Occipital lobe (tissue), 2 donors: Measurements from ENCODE around the gene BCORL1. TPM values are rescaled to one million over a fixed set of nuclear protein-coding genes. Genes with fewer than 3 reads are reported as not detected.

Experiments used
- DNase-seq: peaks from one replicate; lab custom pipeline; 2025; lab: John Stamatoyannopoulos, UW
- total RNA-seq: library from RNA; depleted of rRNA; stranded (reverse); fragments of >200 nt; gene quantifications from one replicate; pipeline ENCODE4 v1.2.3, GENCODE V29; 2014

The BCORL1 gene
- total RNA-seq, 1 donor from 2014 or later: 3.7 TPM

- DNase-seq: no peak
Measured at GRCh38 chrX:129965166-129965565, 17.3 kb upstream of the BCORL1 start.

DNA sequence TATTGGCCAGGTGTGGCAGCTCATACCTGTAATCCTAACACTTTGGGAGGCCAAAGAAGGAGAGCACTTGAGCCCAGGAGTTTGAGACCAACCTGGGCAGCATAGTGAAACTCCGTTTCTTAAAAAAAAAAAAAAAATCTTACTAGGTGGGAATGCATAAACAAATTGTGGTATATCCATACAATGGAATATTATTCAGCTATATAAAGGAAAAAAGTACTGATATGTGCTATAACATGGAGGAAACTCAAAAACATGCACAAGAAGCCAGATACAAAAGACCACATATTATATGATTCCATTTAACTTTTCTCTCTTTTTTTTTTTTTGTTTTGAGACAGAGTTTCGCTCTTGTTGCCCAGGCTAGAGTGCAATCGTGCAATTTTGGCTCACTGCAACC, 13.5 kb upstream of the BCORL1 start:
- no peak for DNase-seq

DNA sequence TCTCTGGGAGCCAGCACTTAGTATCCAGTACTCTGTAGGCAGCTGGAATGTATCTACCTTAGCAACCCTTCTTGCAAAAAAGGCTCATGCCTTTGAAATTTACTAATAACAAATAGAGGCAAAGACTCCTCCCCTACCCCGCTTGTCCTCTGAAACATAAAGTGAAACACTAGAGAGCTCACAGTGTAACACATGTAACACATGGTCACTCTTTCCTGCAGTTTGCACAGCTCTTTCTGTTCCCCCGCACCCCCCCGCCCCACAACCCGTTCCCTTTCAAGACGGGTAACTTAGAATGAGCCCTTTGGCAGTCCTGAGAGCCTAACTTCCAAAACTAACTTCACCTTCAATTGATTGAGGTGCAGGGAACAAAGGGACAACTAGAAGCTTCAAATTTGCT, 6.0 kb upstream of the BCORL1 start:
- no peak for DNase-seq

DNA sequence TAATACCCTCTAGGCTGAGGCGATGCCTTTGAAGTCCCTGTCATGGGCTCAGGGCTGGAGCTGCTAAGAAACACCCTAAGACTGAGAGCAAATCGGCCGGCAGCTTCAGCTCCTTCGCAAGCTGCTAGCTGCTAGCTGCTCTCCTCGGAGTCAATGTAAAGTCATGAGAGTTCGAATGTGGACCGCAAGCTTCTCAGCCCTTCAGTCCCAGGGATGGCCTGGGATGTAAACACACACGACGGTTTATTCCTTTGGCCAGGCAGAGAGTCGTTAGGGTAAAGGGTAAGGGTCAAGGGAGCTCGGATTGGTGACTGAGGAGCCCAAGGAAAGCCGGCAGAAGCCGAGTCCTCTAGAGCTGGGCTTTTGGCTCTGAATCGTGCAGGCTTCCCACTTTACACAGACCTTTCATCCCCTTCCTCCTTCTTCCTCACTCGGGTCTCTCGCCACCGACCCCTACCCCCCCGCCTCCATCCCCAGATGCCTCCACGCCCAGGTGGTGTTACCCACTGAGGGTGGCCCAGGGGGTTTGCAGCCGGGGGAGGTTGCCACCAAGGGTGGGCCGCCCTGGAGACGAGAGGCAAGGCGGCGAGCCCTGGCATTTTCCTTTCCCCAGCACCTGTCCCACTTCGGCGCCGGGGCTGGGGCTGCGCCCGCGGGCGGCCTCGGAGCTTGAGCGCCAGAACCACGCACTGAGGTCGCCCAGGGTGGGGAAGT, 3.1 kb upstream of the BCORL1 start:
- no peak for DNase-seq

DNA sequence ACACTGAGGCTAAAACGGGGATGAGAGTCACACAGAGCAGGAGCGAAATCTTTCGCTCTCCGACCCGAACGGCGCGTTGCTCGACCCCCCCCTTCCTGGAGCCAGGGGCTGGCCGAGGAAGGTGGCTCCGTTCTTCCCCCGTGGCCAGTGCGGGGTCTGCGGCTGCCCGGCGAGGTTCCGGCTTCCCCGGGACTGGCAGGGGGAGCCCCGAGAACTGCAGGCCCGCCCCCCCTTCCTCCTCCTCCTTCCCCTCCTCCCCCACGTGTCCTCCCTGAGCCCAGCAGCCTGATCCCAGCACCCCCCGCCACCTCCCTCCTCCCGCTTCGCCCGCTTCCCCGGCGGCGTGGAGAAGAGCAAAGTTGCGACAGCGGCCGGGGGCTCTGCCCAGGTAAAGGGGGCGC, 2.4 kb upstream of the BCORL1 start:
- no peak for DNase-seq

GRCh38 chrX:129980540-129981199, 1.8 kb upstream of the BCORL1 start:
- peak; percentile 3 for DNase-seq

DNA sequence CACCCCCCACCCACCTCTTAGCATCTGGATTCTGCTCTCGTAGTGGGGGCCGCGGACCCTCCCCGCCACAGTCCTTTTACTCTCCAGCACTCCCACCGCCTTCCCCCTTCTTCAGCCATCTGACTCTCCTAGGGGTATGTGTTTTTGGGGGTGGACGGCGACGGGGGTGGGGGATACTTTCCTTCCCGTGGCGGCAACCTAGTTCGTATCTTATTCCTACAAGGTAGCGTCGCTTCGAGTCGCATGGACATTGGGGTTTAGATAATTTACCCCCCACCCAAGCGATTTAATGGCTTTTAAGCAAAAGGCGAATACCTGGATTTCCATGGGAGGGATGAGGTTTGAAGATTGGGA, 1.3 kb upstream of the BCORL1 start:
- DNase-seq: no peak

DNA sequence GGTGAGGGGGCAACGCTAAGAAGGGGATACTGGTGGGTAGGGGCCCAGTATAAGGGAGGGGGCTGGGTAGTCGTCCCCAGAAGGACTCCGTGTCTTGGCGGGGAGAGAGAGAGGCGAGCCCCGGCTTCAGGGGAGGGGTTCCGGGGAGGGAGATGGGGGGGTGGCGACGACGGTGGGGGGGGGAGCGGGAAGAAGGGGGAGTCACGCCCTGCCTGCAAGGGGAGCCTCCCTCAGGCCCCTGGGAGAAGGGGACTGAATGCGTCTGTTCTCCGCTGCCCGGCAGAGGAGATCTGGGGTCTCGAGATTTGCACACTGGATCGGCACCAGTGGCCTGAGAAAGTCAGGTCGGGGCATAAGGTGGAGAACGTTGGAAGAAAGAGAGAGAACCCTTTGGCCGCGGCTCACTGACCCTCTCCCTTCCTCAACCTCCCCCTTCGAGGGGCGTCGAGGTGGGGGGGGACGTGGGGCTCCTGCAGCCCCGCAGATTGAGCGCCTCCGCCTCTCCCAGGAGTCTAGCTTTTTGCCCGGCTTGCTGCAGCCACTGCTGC, 609 bp upstream of the BCORL1 start:
- DNase-seq: no peak

DNA sequence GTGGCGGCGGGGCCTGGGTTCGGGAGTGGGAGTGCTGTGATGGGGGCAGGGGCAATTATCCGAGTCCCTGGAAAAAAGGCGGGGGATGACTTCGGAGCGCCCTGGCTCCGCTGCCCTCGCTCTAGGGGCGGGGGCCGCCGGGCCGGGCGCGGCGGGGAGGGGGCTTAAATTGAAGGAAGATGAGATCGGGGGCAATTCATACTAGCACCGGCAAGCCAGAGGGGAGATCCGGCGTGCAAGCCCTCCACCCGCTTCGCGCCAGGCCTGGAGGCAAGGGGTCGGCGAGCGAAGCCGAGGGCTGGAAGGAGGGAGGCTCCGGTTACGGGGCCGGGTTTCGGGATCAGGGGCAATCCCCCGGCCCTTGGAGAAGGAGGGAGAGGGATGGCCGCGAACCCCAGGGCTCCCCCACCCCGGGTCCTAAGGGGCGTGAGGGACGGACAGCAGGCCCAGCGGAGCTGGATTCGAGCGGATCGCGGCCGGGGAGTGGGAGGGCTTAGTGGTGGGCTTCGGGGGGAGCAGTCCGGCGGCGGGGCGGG, 1.2 kb downstream of the BCORL1 start:
- DNase-seq: no peak

GRCh38 chrX:129984111-129984958, 1.9 kb downstream of the BCORL1 start:
- no peak for DNase-seq

DNA sequence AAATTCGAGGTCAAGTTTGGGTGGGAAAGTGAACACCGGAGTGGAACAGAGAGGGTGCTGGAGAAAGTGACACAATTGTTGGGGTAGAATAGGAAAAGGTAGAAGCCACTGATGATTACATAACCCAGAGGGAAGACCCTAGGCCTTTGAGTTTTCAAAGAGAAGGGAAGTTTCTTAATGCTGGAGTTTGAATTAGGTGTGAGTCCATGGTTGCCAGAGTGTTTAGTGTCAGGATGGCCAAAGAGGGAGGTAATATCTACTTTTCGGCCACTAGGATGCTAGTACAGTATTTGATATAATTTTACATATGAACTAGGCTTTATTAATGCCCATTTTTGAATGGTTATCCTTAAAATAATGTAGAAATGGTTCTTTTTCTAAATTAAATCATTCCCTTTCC, 5.4 kb downstream of the BCORL1 start:
- DNase-seq: no peak

DNA sequence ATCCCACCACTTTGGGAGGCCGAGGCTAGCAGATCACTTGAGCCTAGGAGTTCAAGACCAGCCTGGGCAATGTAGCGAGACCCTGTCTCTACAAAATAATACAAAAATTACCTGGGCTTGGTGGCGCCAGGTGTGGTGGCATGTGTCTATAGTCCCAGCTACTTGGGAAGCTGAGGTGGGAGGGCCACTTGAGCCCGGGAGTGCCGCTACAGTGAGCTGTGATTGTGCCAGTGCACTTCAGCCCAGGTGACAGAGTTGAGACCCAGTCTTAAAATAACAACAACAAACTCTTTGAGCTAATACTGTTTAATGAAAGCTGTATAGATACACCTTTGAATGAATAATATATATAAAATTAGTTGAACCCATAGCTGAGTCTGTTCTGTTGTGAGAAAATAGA, 9.7 kb downstream of the BCORL1 start:
- DNase-seq: no peak

GRCh38 chrX:129996120-129996519, 13.7 kb downstream of the BCORL1 start:
- DNase-seq: no peak

- no peak for DNase-seq
Measured at GRCh38 chrX:129997086-129997485, 14.7 kb downstream of the BCORL1 start.

DNA sequence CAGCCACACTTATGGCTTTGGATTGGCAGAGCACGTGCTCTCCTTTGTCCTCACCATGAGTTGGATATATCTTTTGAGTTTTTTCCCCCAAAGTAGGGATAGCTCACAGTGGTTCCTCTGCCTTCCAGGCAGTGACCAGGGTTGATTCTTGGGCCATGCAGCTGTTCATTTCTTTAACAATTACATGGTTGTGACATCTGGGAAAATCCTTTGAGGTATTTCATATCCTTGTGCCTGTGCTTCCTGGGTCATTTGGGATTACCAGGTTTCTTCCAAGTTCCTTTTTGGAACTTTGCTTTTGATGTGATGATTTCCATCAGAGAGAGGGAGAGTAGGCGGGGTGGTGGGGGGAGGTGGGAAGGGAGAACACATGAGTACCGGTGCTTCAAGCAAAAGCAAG, 15.6 kb downstream of the BCORL1 start:
- no peak for DNase-seq

DNA sequence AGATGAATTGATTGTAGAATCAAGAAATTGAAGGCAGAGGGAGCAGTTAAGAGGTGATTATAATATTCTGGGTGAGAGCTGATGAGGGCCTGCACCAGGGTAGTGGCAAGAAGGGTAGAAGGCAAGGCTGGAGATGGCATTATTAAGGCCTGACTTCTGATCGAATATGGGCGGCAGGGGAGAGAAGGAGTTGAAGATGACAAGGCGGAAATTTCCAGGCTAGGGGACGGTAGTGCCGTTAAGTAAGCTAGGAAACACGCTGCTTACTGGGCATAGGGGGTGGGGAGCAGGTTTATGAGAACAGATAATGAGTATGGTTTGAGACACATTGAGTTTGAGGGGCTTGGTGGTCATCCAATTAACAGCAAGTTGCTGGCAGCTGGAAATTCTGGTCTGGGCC, 19.5 kb downstream of the BCORL1 start:
- no peak for DNase-seq

DNA sequence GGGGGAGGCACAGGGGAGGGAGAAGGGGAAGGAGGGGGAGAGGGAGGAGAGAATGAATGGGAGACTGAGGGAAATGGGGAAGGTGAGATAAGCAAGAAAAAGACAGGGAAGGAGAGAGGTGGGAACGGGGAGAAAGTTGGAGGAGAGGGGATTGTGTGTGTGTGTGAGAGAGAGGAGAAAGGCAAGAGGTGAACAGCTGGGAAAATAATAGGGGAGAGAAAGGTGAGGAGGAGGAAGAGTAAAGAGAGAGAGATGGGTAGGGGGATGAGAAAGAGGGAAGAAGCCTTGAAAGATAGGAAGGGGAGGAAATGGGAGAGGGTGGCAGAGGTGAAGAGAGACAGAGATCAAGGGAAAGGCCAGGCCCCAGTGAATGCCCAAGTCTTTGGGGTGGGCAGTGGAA, 20.1 kb downstream of the BCORL1 start:
- DNase-seq: no peak

DNA sequence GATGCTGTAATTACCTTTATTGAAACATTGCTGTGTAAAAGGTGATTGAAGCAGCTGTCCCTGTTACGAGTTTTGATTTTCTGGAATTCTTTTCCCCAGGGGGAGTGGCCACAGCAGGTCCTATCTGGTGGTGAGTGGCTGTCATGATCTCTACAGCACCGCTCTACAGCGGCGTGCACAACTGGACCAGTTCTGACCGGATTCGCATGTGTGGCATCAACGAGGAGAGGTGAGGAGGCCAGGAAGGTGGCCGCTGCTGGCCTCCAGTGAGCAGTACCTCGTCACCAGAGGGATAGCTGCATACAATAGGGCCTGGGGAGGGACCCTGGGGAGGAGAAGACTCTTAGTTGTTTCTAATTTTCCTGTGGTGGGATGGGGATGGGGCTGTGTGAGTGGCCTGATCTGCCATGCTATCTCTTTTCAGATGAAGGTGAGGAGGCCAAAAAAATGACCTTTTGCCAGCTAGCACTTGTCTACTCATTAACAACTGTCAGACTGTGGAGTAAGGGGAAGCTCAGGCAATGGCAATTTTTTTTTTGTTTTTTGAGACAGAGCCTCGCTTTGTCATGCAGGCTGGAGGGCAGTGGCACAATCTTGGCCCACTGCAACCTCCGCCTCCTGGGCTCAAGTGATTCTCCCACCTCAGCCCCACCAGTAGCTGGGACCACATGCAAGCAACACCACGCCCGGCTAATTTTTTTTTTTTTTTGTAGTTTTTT, 22.8 kb downstream of the BCORL1 start:
- DNase-seq: no peak

GRCh38 chrX:130009658-130010223, 27.3 kb downstream of the BCORL1 start:
- DNase-seq: no peak

- DNase-seq: no peak
Measured at GRCh38 chrX:130012683-130013082, 30.2 kb downstream of the BCORL1 start.

DNA sequence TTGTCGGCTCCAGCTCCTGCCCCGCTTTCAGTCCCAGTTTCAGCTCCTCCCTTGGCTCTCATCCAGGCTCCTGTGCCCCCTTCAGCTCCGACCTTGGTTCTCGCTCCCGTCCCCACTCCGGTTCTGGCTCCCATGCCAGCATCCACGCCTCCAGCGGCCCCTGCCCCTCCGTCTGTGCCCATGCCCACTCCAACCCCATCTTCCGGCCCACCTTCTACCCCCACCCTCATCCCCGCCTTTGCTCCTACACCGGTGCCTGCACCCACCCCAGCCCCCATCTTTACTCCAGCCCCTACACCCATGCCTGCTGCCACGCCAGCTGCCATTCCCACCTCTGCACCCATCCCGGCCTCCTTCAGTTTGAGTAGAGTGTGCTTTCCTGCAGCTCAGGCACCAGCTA, 31.2 kb downstream of the BCORL1 start:
- DNase-seq: no peak
